PC-3 (cell line): ENCODE results near the gene RPL22.

Experiments used
- EZH2 ChIP-seq: fragments of 300-600 bp; sonication (generic); IDR thresholded peaks from one replicate; pipeline ENCODE4 v1.6.1; 2017; ENCODE audit warnings: antibody characterized with exemption, mild to moderate bottlenecking, low read length; ENCODE audit not compliant: unreplicated experiment
- EZH2phosphoT487 ChIP-seq: fragments of 300-600 bp; sonication (generic); IDR thresholded peaks from 2 replicates; pipeline ENCODE4 v1.6.1; 2018; ENCODE audit warnings: mild to moderate bottlenecking, antibody characterized with exemption, low read length, borderline replicate concordance
- TF ChIP-seq, protein P1 (sequence below): fragments of 300-600 bp; sonication (generic); conservative IDR thresholded peaks from 2 replicates; pipeline ENCODE4 v1.5.1; 2017; ENCODE audit warnings: antibody characterized with exemption, low read depth, mild to moderate bottlenecking, low read length

DNA sequence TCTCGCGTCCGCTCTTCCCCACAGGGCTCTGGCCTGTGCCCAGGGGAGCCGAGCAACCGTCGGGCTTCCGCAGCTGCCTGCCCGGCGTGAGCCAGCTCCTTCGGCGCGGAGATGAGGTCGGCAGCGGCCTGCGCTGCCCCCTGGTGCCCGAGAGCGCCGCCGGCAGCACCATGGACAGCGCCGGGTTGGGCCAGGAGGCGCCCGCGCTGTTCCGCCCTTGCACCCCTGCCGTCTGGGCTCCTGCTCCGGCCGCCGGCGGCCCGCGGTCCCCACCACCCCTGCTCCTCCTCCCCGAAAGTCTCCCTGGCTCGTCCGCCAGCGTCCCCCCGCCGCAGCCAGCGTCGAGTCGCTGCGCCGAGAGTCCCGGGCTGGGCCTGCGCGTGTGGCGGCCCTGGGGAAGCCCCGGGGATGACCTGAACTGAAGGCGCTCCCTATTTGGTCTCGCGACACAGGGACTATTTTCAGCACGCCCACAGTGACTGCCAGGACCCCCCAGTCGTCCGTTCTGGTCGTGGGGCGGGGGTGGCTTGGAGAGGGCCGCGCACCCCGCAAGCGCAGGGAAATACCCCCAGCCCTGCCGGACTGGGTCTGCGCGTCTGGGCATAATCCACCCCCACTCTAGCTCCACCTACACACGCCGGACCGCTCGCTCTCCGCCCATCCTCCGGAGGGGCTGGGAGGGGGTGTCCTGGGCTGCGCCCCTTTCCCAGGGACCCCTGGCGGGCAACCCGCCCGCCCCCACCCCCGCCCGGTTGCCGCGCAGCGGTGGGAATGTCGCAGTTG is 45.9 kb upstream of the RPL22 start:
- TF ChIP-seq, protein P1, sequence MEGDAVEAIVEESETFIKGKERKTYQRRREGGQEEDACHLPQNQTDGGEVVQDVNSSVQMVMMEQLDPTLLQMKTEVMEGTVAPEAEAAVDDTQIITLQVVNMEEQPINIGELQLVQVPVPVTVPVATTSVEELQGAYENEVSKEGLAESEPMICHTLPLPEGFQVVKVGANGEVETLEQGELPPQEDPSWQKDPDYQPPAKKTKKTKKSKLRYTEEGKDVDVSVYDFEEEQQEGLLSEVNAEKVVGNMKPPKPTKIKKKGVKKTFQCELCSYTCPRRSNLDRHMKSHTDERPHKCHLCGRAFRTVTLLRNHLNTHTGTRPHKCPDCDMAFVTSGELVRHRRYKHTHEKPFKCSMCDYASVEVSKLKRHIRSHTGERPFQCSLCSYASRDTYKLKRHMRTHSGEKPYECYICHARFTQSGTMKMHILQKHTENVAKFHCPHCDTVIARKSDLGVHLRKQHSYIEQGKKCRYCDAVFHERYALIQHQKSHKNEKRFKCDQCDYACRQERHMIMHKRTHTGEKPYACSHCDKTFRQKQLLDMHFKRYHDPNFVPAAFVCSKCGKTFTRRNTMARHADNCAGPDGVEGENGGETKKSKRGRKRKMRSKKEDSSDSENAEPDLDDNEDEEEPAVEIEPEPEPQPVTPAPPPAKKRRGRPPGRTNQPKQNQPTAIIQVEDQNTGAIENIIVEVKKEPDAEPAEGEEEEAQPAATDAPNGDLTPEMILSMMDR: peak; percentile 94
- no peak for TF ChIP-seq EZH2phosphoT487
- TF ChIP-seq EZH2: no peak
